Stimulated activated naive CD4-positive, alpha-beta T cell treated with Interleukin-2 at 50 U/mL for 16 hours (primary cell): ENCODE measurements around the gene ANO2.
"Not testable (repeated sequence)": the region's sequence is repeated elsewhere in the genome, so short reads cannot be mapped to it uniquely, and the experiment has no call there.

ENCODE experiments used
- DNase-seq: peaks from one replicate; lab custom pipeline; 2025; lab: John Stamatoyannopoulos, UW

Gene ANO2

DNA sequence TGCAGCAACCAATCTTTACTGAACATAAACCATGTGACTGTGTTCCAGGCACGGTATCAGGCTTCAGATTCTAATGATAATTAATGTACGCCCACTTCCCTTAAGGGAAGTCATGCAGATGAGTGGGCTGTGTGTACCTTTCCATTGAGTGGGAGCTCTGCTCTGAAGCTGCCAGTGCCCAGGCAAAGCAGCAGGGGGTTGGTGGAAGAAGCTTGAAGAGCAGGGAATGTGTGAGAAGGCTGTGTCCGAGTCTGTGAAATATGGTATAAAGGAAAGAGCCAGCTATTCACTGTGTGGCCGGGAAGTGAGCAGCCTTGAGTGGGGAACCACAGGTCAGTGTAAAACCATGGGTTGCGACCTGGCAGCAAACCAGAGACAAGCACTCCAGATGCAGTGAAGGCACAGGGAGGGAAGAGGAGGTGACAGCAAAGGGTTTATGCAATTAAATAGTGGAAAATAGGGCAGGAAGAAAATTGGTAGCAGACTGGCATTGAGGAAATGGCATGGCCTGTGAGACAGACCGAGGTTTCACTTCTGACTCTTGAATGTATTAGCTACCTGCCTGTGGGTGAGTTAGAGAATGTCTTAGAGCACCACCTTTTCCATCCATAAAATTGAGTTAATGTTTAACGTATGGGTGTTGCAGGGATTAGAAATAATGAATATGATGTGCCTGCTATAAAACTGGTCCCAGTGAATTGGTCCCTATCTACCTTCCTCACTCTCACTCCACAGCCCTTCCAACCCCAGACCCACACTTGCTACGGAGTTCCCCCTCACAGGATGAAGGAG lies 396.7 kb downstream of the ANO2 start:
- no peak for DNase-seq

DNA sequence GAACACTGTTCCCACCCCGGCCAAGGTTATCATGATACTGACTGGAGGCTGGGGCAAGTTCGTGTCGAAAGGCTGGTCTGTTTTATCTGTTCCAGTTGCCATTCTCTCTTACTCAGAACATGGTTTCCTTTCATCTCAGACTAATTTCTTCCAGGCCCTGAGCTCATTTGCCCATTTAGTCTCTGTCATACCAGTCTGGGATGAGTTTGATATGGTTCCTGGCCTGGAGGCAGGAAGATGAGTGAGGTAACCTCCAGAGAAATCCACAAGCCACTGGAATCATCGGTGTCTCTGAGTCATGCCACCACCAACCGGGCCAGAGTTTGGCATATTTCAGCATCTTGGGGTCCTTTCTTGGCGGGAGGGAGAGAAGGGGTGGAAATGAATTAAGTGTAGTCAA lies 398.4 kb downstream of the ANO2 start:
- DNase-seq = no peak

- DNase-seq = no peak
These were observed 407.3 kb downstream of the ANO2 start for GRCh38 chr12:5537771-5538170.

DNA sequence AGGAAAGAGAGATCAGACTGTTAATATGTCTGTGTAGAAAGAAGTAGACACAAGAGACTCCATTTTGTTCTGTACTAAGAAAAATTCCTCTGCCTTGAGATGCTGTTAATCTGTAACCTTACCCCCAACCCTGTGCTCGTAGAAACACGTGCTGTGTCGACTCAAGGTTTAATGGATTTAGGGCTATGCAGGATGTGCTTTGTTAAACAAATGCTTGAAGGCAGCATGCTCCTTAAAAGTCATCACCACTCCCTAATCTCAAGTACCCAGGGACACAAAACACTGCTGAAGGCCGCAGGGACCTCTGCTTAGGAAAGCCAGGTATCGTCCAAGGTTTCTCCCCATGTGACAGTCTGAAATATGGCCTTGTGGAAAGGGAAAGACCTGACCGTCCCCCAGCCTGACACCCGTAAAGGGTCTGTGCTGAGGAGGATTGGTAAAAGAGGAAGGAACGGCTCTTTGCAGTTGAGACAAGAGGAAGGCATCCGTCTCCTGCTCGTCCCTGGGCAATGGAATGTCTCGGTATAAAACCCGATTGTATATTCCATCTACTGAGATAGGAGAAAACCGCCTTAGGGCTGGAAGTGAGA lies 407.9 kb downstream of the ANO2 start:
- DNase-seq = not testable (repeated sequence)

- DNase-seq = no peak
These were observed 409.5 kb downstream of the ANO2 start for GRCh38 chr12:5535541-5535940.

DNA sequence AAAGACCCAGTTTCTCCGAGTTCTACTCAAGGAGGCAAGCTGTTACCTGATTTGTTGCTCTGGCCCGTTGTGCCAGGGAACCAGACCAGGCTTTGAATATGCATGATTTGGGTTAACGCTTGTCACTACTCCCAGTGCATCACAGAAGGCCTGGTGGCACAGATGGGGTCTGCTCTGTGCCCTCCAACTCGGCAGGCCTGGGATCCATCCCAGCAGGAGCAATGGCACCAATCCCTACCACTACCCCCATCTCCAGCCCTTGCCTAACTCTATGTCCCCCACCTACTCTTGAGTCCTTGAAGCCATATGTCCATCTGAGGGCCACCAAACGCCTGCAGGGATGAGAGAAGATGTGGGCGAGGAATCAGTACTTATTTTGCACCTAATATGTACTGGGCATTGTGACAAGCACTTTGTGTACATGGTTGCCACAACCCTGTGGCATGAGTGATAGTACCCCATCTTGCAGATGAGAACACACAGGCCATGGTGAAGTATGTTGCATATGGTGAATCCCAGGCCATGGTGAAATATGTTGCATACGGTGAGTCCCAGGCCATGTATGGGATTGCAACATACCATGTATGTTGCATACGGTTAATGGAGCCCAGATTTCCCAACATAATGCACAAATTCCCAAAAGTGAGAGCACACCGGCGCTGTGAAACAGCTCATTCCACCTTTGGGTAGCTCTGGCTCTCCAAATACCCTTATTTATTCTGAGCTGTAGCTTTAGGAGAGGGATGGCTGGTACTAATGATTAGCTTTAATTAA lies 410.4 kb downstream of the ANO2 start:
- no peak for DNase-seq

GRCh38 chr12:5533368-5533767 lies 411.7 kb downstream of the ANO2 start:
- DNase-seq = no peak

DNA sequence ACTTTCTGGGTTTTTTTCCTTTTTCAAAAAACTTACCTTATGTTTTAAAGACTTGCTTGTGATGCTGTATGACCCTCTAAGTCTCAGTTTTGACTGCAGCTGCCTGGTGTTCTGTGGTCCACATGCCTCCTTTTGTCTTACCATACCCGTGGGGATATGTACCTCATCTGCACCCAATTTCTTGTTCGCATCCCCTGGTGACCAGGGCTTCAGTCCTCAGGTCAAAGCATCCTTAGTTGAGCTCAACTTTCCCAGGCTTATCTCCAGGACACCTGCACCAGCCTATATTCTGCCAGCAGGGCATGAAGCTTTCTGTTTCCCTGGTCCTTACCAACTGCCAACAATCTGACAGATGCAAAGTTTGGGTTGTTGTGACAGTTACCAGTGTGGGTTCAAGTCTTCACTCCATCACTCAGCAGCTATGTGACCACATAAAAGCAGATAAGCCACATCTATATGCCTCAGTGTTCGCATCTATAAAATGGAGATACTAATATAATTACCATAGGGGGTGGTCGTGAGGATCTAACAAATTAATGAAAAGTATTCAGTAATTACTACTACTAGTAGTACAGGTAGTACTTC lies 419.2 kb downstream of the ANO2 start:
- DNase-seq = no peak

DNA sequence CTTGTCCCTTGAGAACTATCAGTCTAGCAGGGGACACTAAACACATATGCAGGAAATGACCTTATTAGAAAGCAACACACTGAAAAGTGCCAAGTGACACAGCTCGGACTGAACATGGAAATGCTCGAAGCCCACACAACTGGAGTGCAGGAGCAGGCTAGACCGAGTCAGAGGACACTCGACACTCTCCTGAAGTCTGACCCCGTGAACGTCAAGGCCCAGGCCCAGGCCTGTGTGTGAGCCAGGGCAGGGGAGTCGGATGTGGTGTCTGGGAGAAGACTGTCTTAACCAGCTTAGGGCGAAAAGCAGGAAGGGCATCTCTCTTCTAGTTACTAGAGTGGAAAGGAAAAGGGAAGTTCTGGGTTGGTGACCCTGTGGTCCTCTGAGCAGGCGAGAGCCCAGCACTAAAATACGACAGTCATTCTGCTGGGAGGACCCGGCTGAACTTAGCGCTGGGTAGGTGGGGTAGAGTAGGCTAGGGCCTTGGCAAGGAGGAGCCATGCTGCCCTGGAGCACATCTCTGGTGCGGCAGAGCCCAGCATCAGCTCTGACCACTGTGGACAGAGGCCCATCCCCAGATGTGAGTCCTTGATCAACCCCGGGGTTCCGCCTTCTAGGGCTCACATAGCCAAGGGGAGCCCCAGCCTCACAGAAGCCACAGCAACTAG lies 420.2 kb downstream of the ANO2 start:
- DNase-seq = no peak

GRCh38 chr12:5524116-5524768 lies 420.8 kb downstream of the ANO2 start:
- DNase-seq = no peak

- no peak for DNase-seq
These were observed 421.5 kb downstream of the ANO2 start for GRCh38 chr12:5523396-5524115.

DNA sequence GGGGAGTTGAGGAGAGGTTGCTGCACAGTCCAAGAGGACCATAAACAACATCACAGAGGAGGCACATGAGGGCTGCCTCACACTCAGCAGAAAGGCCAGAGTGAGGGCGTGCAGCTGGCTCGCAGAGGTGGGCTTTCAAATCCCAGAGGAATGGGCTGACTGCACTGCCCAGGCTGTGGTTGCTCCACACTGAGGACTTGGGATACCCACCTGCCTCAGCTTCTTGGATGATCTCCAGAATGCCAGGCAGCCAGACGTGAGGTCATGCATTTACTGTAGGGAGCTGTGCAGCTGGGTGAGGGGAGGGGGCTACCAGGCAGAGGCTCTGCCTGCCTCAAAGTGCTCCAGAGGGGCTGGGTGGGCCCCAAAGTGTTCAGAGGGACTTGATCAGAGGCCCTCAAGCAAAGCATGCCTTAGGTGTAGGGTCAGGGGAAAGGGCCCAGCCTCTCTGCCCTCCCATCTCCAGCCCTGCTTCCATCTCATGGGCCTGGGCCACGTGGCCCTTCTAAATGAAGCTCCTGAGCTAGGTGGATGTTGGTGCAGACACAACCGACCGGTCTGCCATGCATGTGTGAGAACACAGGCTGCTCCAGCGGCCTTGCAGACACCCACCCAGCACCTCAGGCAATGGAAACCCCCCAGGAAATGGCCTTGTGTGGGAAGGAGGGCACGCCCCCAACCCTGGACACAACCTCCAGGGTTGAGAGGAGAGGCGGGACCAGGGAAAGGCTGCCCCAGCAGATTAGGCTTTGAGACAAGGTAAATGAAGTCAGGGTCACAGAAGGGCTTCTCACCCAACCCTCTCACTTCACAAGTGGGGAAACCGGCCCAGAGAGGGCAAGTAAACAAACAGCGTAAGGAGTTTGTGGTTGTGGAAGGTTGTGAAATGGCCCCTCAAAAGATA lies 422.4 kb downstream of the ANO2 start:
- DNase-seq = no peak

DNA sequence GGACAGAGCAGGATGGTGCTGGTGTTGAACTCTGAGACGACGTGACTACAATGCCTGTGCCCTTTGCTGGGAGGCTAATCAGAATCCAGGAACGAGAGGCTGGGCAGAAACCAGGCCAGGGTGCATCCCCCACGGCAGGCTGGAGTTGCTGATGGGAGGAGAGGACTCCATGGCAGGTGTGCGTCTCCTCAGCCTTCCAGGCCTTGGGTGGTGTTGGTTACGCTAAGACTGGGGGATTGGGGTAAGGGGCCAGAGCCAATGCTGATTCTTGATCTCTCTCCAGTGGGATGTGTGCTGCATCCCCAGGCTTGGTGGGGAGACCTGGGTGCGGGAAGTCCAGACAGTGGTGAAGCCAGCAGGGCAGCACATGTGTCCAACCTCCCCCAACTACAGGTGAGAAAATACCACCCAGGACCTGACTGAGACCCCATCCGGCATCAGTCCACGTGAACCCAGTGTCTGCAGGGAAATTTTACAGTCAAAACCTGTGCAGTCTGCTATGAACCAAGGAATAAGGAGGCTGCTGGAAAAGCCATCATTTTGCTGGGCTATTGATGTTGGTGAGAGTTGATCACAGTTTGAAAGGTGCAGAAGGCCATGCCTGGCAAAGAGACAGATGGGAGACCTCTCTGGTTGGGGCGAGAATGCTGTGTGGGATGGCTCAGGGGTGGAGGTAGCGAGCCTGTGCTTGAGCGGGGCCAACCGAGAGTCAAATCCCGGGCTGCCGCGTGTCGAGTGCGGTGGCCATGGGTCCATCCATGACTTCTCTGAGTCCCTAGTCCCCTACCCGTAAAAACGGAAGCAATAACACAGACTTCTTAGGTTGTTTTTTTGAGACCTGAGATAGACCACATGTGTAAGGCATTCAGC lies 423.4 kb downstream of the ANO2 start:
- no peak for DNase-seq

GRCh38 chr12:5520831-5521230 lies 424.2 kb downstream of the ANO2 start:
- DNase-seq = no peak

GRCh38 chr12:5520037-5520436 lies 425.0 kb downstream of the ANO2 start:
- no peak for DNase-seq

- no peak for DNase-seq
These were observed 426.3 kb downstream of the ANO2 start for GRCh38 chr12:5518584-5519365.

DNA sequence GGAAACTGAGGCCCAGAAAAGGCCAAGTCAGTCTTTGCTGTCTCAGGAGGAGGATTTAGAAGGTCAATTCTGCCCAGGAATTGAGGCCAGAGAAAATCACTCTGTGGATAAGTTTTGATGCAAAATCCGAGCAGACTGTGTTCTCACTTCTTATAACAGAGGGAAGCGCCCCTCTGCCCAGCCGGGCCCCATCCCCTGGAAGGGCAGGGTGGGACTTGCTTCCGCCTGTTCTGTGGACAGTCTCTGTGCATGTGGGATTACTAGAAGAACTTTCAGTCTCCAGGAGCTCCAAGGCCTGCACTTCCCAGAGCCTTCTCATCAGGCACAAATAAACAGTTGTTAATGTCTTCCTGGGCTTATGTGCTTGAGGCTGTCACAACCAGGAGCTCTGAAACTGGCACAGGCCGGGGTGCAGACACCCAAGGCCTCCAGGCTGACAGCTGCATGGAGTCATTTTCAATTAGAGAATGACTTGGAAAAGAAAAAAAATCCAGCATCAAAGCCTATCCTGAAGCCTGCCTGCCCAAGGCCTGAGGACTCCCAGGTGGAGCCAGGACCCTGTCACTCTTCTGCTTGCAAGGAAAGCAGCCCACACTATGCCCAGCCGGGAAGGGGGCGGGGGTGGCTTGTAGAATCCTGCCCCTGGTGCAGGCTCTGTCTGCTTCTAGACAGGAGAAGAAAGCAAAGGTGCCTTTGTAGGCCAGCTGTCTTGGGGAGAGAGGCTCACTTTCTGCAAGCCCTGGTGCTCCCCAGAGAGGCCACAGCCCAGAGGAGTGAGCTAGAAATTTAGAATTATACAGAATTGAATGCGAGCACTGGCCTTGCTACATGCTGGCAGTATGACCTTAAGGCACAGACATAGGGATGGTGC lies 428.5 kb downstream of the ANO2 start:
- DNase-seq = no peak
